Stimulated activated CD4-positive, alpha-beta T cell treated with anti-CD3 and anti-CD28 coated beads, Interleukin-12 subunit alpha, Interleukin-12 subunit beta, amount 100 ng/mL, for 4 hours (primary cell): ENCODE measurements around the gene CNTNAP4.

ENCODE experiments used
- DNase-seq: peaks from one replicate; pipeline ENCODE4 v3.0.0-alpha.2; 2020

The CNTNAP4 gene

GRCh38 chr16:76309639-76310335, 32.6 kb downstream of the CNTNAP4 start:
- no peak for DNase-seq

GRCh38 chr16:76311260-76311659, 34.1 kb downstream of the CNTNAP4 start:
- no peak for DNase-seq

DNA sequence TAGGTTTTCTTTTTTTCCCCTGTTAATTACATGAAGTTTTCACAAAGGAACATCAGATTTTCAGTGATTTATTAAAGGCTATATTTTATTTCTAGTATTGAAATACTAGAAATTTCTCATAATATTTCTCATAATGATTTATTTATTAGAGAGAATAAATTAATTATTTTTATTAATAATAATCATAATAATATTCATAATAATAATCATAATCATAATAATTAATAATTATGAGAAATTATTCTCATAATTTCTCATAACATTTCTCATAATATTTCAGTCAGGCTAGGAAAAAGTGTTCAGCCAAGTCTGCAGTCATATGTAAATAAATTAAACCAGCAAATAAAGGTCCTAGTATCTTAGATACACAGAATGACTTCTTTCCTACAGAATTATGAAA, 41.4 kb downstream of the CNTNAP4 start:
- no peak for DNase-seq

GRCh38 chr16:76329106-76329505, 51.9 kb downstream of the CNTNAP4 start:
- no peak for DNase-seq

DNA sequence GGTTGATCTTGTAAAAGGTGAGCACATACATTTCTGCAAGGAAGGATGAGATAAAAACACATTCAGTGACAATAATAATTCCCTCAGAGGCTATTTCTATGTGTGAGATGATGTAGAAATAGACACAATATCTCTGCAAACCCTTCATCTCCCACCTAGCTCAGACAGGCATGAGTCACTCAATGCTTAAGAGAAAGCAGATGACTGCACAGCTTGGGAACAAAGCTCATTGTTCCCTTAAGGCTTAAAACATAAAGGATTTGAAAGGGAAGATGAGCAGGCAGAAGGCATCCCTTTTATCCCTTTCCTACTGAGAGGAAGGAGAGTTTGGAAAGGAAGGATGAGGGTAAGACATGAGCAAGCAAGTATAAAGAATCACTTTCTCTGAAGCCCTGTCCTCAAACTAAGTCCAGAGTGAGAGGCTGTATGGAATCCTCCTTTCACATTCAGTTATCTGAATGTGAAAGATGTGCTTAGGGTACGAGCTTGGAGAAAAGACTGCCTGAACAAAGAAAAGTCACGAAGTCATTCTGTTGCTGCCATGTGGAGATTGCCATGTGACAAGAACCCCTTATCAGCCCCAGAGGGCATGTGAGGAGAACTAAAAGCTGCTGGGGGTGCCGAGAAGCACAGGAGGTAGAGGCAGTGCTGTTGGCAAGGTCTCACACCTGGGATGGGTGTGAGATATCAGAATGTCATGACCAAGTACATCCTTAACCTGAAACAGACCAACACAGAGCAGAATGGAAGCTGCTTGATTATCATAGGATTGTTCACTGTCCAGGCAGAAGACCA, 58.2 kb downstream of the CNTNAP4 start:
- DNase-seq: no peak

- no peak for DNase-seq
These were observed 58.9 kb downstream of the CNTNAP4 start for GRCh38 chr16:76336112-76336511.

DNA sequence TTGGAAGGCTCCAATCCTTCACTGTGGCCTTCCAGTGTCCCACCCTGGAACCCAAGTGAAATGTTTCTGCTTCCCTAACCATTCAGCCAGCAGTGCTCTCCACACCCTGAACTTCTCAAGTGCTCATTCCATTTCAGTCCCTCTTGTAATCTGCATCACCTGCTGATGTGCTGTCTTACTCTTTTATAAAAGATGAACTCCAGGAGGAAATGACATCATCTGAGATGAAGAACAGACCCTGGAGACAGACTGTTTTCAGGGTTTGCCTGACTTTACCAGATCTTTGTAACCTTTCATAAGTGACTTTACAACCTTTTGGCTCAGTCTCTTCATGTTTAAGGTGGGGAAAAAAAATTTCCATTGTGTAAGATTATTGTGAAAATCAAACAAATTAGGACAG, 61.3 kb downstream of the CNTNAP4 start:
- no peak for DNase-seq

GRCh38 chr16:76343769-76344168, 66.6 kb downstream of the CNTNAP4 start:
- DNase-seq: no peak

- DNase-seq: no peak
These were observed 68.0 kb downstream of the CNTNAP4 start for GRCh38 chr16:76345163-76345661.

- no peak for DNase-seq
These were observed 69.0 kb downstream of the CNTNAP4 start for GRCh38 chr16:76346210-76346609.

GRCh38 chr16:76351441-76351840, 74.2 kb downstream of the CNTNAP4 start:
- DNase-seq: no peak

DNA sequence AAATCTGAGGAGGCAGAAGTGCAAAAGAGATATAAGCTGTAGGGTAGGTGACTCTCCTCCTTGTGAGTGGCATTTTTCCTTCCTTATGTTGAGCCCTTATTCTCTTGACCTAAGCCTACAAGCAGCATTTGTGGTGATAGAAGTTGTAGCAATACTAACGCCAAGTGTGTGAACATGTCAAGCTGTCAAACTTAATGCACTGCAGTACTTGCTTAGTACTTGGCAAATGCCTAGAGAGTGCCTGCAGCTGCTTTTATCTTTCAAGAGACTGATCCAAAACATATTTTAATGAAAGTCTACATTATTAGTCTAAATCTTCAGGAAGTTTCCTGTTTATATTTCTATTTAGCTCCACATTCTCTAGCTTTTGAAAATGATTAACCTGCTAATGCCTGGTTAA, 83.2 kb downstream of the CNTNAP4 start:
- no peak for DNase-seq

GRCh38 chr16:76370344-76370743, 93.1 kb downstream of the CNTNAP4 start:
- no peak for DNase-seq

GRCh38 chr16:76371441-76371840, 94.2 kb downstream of the CNTNAP4 start:
- DNase-seq: no peak

DNA sequence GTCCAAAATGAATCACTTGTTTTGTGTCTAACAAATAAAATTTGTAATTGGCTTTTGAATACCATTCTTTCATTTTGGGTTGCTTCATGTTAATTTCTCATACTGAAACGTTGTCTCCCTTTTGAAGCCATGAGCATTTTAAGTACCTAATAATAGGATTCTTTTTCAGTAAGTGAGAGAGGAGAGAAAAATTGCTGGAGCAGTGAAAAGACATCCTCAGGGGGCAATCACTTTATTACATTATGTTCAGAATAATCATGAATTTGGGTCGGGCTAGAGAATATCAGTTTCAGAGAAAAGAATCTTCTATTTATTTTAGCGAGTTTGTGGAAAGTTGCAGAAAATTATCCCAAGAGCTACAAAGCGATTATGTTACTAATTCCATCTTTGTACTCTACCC, 96.8 kb downstream of the CNTNAP4 start:
- no peak for DNase-seq

DNA sequence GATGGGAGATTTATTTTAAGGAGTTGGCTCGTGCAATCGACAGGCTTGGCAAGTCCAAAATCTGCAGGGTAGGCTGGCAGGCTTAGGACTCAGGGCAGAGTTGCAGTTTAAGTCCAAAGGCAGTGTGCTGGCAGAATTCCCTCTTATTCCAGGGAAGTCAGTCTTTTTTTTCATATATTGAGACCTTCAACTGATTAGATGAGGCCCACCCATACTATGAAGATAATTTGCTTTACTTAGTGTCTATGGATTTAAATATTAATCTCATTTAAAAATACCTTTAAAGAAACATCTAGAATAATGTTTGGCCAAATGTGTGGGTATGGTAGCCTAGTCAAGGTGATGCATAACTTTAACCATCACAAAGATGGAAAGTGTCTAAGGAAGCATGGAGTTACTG, 99.8 kb downstream of the CNTNAP4 start:
- DNase-seq: no peak

DNA sequence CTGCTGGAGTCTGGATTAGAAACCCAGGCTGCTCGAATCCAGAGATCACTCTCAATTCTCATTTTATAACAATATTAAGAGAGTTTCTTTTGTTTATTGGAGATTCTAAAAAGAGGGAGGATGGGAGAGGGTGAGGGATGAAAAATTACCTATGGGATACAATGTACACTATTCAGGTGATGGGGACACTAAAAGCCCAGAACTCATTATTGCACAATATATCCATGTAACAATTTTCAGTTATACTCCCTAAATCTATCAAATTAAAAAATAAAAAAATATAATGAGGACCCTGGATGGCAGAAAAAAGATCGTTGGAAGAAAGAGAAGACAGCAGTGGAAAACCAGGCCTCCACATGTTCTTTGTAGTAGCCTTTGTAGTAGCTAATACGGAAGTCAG, 100.8 kb downstream of the CNTNAP4 start:
- no peak for DNase-seq

DNA sequence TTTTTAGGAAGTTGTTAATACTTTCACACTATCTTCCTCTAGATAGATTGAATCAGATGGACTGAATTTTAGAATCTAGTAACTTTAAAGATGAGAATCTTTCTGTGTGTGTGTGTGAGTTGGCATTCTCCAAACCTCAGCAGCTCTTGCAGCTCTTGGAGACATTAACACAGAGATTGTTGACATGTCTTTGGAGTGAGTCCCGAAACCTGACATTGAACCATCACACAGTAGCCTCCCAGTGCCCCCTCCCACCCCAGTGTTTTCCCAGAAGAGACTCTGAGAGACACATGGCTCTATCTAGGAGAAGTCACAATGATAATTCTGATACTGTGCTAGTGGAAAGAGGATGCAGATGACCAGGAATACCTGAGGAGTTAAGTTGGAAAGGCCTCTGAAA, 103.9 kb downstream of the CNTNAP4 start:
- DNase-seq: no peak

DNA sequence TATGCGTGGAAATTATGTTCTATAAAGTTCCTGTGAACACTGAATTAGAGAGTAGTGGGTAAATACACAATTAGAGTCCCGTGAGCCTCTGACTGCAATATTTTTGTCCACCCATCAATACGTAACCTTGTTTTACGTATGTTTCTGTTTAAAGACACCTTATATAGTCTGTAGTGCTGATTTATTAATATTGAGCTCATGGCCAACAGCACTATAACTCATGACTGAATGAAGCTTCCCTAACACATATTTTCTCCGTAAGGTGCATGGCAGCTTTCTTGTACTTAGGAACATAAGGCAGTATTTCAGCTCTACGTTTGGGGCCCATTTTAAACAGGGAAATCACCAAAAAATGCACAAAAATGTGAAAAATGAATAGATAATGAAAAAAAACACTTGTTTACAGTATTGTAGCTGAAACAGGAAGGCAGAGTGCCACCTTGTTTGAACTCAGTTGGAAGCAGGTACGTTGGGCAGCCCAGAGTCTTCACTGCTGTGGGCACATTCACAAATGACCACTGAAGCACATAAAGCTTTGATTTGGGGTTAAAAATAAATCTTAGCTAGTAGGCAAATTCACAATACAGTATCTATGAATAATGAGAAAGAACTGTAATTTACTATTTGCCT, 108.5 kb downstream of the CNTNAP4 start:
- DNase-seq: no peak

DNA sequence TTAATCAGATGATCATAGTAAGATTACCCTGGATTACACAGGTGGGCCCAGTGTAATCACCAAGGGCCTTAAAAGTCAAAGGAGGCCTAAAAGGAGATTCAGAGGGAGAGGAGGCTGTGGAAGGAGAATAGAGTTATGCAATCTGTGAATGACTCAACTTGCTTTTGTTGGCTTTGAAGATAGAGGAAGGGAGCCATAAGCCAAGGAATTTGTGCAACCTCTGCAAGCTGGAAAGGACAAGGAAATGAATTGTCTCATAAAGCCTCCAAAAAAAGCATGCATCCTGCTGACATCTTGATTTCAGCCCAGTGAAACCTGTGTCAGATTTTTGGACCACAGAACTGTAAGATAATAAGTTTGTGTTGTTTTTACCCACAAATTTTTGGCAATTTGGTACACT, 109.6 kb downstream of the CNTNAP4 start:
- DNase-seq: no peak

DNA sequence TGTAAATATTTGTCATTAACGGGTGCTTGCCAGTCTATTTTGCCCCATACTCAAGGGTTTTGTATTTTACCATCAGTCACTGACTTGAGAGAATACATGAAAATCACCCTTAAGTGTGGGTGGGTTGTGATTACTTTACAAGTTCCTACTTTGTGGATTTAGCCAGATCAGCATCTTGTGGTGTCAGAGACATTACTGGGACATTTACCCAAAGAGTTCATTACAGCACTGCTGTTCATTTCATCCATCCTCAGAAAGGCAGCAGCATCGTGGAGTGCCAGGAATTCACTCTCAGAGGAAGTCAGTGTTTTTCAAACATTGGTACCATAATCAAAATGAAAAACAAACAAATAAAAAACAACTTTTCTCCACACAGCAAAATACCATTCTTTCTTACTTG, 110.8 kb downstream of the CNTNAP4 start:
- DNase-seq: no peak

- DNase-seq: no peak
These were observed 111.9 kb downstream of the CNTNAP4 start for GRCh38 chr16:76389126-76389525.

- DNase-seq: no peak
These were observed 113.3 kb downstream of the CNTNAP4 start for GRCh38 chr16:76390476-76390875.

DNA sequence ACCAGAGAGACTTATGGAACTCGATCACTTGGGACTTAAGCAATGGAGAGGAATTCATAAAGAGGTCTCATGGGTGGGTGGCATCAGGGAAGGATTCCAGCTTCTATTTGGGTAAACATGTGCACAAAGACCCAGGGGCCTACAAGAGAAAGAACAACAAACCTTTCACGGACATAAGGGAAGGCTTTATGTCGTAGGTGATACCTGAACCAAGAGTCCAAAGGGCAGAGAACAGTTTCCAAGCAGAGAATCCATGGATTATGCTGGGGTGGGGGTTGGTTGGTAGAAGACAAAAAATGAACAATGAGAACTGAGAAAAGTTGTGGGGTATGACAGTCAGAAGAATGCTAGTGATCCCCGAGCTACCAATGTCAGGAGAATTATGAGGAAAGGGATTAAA, 119.8 kb downstream of the CNTNAP4 start:
- DNase-seq: no peak
